ENCODE results near the gene CCL13. TPM values are rescaled to one million over a fixed set of nuclear protein-coding genes. Genes with fewer than 3 reads are reported as not detected.

The CCL13 gene
- total RNA-seq, 1 donor from 2014 or later = not detected

DNA sequence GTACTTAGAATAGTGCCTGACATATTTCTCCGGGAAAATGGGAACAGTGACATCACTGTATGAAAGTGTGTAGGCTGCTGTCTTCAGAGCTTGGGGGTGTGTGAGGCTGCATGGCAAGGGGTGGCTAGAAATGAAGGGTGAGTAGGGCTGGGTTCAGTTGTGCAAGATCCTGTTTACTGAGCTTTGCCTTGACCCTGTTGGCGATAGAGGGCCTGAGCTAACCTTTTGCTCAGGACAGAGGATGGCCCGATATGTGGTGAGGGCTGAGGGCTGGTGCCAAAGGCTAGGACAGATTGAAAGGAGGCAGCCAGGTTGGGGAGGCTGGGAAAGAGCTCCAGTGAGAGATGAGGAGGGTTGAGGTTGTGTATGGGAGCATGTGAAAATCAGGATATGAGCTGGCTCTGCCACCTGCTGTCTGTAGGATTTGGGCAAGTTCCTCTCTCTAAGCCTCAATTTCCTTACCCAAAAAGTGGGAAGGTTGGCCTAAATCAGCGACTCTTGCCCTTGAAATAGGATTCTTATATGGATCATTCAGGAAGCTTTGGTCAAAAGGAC, 12.7 kb downstream of the CCL13 start:
- H3K4me3 Mint-ChIP-seq = no peak overlapping the region
- ATAC-seq (ENCODE audit: low read depth) = no peak
- H3K27me3 Mint-ChIP-seq = peaks cover 16% of the 10 kb centered on the region
- peaks cover 21% of the 10 kb centered on the region for H3K4me1 Mint-ChIP-seq
- intact Hi-C loops (cut with micrococcal nuclease) = no loop called here
- TF ChIP-seq, protein P1, sequence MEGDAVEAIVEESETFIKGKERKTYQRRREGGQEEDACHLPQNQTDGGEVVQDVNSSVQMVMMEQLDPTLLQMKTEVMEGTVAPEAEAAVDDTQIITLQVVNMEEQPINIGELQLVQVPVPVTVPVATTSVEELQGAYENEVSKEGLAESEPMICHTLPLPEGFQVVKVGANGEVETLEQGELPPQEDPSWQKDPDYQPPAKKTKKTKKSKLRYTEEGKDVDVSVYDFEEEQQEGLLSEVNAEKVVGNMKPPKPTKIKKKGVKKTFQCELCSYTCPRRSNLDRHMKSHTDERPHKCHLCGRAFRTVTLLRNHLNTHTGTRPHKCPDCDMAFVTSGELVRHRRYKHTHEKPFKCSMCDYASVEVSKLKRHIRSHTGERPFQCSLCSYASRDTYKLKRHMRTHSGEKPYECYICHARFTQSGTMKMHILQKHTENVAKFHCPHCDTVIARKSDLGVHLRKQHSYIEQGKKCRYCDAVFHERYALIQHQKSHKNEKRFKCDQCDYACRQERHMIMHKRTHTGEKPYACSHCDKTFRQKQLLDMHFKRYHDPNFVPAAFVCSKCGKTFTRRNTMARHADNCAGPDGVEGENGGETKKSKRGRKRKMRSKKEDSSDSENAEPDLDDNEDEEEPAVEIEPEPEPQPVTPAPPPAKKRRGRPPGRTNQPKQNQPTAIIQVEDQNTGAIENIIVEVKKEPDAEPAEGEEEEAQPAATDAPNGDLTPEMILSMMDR (IDR thresholded peaks at IDR 0.05) = no peak
- ChIA-PET POLR2A (no interaction called here), CTCF (interaction anchor here (1.3 to 1.7 kb wide), 2 partner anchors 9 to 169 kb away, joined by 3 to 4 read pairs; no protein-coding TSS in a partner anchor)
- H3K36me3 Mint-ChIP-seq (ENCODE audit: low read depth) = no peaks in the 10 kb centered on the region
- DNase-seq = no peak
- no peaks in the 10 kb centered on the region for H3K9me3 Mint-ChIP-seq
- no peak overlapping the region for H3K27ac Mint-ChIP-seq

DNA sequence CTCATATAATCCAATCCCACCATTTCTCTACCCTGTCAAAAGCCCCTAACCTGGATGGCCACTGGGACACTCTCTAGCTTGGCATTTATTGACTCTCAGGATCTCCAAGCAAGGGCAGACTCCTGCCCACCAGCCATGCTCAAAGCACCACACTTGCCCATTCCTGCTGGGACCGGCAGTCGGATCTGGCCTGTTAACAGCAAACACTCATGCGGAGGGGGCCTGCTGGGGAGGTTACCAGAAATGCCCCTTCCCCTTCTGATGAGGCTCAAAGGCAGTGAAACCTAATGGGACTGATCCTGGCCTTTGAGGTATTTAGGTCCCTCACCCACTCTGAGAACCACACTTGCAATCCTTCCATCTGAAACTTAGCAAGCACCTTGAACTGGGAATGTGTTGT, 13.3 kb downstream of the CCL13 start:
- Mint-ChIP-seq H3K36me3 (ENCODE audit: low read depth) (no peaks in the 10 kb centered on the region), H3K4me3 (no peak overlapping the region), H3K27me3 (peaks cover 16% of the 10 kb centered on the region), H3K27ac (no peak overlapping the region), H3K9me3 (no peaks in the 10 kb centered on the region), H3K4me1 (peaks cover 21% of the 10 kb centered on the region)
- POLR2A ChIA-PET = no interaction called here
- intact Hi-C loops (cut with micrococcal nuclease) = no loop called here
- no peak for DNase-seq
- TF ChIP-seq, protein P1 (IDR thresholded peaks at IDR 0.05) = no peak
- ATAC-seq (ENCODE audit: low read depth) = no peak
- CTCF ChIA-PET = interaction anchor here (1.3 to 1.7 kb wide), 3 partner anchors 8 to 169 kb away, joined by 3 to 4 read pairs (median 3); no protein-coding TSS in a partner anchor

DNA sequence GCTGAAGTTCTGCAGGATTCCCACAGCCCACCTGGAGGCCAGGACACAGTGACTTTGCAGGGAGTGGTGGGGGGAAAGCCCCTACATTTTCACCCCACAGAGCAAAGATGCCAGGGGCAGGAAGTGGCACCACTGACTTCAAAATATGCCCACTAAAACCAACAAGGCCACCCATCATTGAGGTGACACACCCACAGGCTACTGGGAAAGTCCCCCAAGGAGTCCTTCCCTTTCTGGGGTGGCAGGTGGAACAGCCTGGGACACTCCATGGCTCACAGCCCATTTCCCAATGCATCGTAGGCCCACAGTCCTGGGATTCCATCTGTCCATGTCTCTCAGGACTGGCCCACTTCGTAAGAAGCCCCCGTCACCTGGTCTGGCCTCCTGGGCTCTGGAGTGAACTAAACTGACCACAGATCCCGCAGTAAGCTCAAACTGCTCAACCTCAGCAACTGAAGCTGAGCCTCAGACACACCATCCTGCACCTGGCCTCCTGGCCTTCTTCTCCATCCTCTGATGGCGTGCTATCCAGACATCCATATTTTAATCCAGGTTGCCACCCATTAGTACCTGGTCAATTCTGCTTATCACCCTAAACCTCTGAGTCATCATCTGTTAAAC, 14.2 kb downstream of the CCL13 start:
- POLR2A ChIA-PET = no interaction called here
- H3K9me3 Mint-ChIP-seq = no peaks in the 10 kb centered on the region
- intact Hi-C loops (cut with micrococcal nuclease) = no loop called here

DNA sequence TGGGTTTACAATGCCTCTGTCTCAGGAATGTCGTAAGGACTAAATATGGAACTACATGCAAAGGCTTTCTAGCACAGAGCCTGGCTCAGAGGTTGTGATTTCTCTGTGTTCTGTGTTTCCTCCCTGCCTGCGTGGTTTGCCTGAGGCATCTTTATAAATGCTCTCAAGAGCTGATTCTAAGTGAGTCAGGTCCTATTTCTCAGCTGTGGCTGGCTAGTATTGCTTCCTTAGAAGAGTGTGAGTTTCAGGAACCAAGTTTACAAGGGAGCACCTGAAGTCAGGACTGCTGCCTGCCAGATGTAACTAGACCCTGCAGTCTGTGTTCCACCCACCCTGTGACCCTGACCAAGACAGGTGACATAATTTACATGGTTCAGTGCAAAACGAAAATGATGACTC, 14.7 kb downstream of the CCL13 start:
- H3K27me3 Mint-ChIP-seq = peaks cover 11% of the 10 kb centered on the region
- no peak overlapping the region for H3K4me3 Mint-ChIP-seq
- no peaks in the 10 kb centered on the region for H3K9me3 Mint-ChIP-seq
- H3K27ac Mint-ChIP-seq = no peak overlapping the region
- CTCF ChIA-PET = interaction anchor here (1.6 kb wide), 1 partner anchor 8 kb away, joined by 4 read pairs; the partner anchor contains the start of gene CCL1
- H3K4me1 Mint-ChIP-seq = peaks cover 15% of the 10 kb centered on the region
- POLR2A ChIA-PET = no interaction called here
- H3K36me3 Mint-ChIP-seq (ENCODE audit: low read depth) = no peaks in the 10 kb centered on the region
- TF ChIP-seq, protein P1 (IDR thresholded peaks at IDR 0.05) = no peak
- intact Hi-C loops (cut with micrococcal nuclease) = no loop called here
- ATAC-seq (ENCODE audit: low read depth) (no peak), DNase-seq (no peak)

More for the DNA sequence above, 14.2 kb downstream of the CCL13 start:
- peaks cover 13% of the 10 kb centered on the region for H3K27me3 Mint-ChIP-seq
- peaks cover 18% of the 10 kb centered on the region for H3K4me1 Mint-ChIP-seq
- DNase-seq (no peak), ATAC-seq (ENCODE audit: low read depth) (no peak)
- TF ChIP-seq, protein P1 (IDR thresholded peaks at IDR 0.05) = no peak
- CTCF ChIA-PET = interaction anchor here (1.4 kb wide), 1 partner anchor 9 kb away, joined by 3 read pairs; no protein-coding TSS in a partner anchor
- H3K36me3 Mint-ChIP-seq (ENCODE audit: low read depth) = no peaks in the 10 kb centered on the region
- H3K27ac Mint-ChIP-seq = no peak overlapping the region
- H3K4me3 Mint-ChIP-seq = no peak overlapping the region

DNA sequence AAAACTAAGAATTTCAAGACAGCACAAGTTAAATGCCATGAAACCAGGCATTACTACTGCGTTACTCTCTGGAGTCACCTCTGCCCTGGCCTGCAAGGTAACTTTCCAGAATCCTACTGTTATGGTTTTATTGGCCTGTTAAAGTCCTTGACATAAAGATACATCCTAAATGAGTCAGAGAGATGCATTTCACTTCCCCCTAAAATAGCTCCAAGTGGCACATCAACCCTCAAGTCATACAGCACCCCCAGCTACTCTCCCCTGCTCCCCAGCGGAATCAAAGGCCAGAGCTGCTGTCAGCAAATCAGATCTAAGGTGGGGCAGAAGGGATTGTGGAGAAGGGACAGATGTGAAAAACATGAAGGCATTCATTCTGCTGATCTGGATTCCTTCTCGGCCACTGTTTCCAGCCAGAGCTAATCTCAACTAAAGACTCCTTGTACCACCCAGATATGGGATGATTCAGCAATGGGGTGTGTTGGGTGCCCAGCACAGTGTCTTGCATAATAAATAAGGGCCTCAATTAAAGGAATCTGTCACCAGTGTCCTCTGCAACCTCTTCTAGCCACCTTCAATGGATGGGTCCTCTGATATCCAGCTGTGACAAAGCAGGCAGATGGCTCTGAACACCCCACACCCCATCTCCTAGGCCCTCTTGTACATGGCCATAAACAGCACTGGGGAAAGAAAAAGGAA, 15.3 kb downstream of the CCL13 start:
- H3K27ac Mint-ChIP-seq = no peak overlapping the region
- ChIA-PET POLR2A (no interaction called here), CTCF (interaction anchor here (1.6 kb wide), 1 partner anchor 9 kb away, joined by 4 read pairs; the partner anchor contains the start of gene CCL1)
- H3K36me3 Mint-ChIP-seq (ENCODE audit: low read depth) = no peaks in the 10 kb centered on the region
- TF ChIP-seq, protein P1 (IDR thresholded peaks at IDR 0.05) = no peak
- no peaks in the 10 kb centered on the region for H3K9me3 Mint-ChIP-seq
- intact Hi-C loops (cut with micrococcal nuclease) = no loop called here
- H3K4me1 Mint-ChIP-seq = peaks cover 16% of the 10 kb centered on the region
- peaks cover 11% of the 10 kb centered on the region for H3K27me3 Mint-ChIP-seq
- no peak for DNase-seq
- no peak for ATAC-seq (ENCODE audit: low read depth)
- no peak overlapping the region for H3K4me3 Mint-ChIP-seq
